Neural cell (in vitro differentiated cells): ENCODE measurements around the gene ZC3H12D. TPM values are rescaled to one million over a fixed set of nuclear protein-coding genes. Genes with fewer than 3 reads are reported as not detected.

Experiments
- H2AFZ ChIP-seq: fragments of 200-600, 300-800 bp; sonication (generic), shearing (Covaris generic); 2 replicates; pipeline ENCODE4 v1.6.0; 2014; ENCODE audit warnings: low read depth, mild to moderate bottlenecking, antibody characterized with exemption, low read length, moderate library complexity
- H3F3A ChIP-seq: fragments of 200-600 bp; shearing (Covaris generic); 2 replicates; pipeline ENCODE4 v1.6.1; 2016; ENCODE audit warnings: mild to moderate bottlenecking, moderate library complexity, mixed read lengths, antibody characterized with exemption, low read length; ENCODE audit not compliant: insufficient read depth, poor library complexity, severe bottlenecking
- H3K27ac ChIP-seq: fragments of 200-600, 300-800 bp; sonication (generic), shearing (Covaris generic); 2 replicates; pipeline ENCODE4 v1.5.1; 2014; ENCODE audit warnings: mild to moderate bottlenecking, low read length, moderate library complexity
- H3K27me3 ChIP-seq: fragments of 300-800, 200-600 bp; sonication (generic), shearing (Covaris generic); 2 replicates; pipeline ENCODE4 v1.6.0; 2014; ENCODE audit warnings: mild to moderate bottlenecking, low read depth, low read length, moderate library complexity; ENCODE audit not compliant: insufficient read depth
- H3K36me3 ChIP-seq: fragments of 300-800, 200-600 bp; sonication (generic), shearing (Covaris generic); 2 replicates; pipeline ENCODE4 v1.5.1; 2014; ENCODE audit warnings: mild to moderate bottlenecking, antibody characterized with exemption, low read length, moderate library complexity; ENCODE audit not compliant: insufficient read depth
- H3K4me2 ChIP-seq: fragments of 300-800, 200-600 bp; sonication (generic), shearing (Covaris generic); 2 replicates; pipeline ENCODE4 v1.6.0; 2014; ENCODE audit warnings: mild to moderate bottlenecking, low read length
- H3K4me3 ChIP-seq: fragments of 300-800, 200-600 bp; sonication (generic), shearing (Covaris generic); 2 replicates; pipeline ENCODE4 v1.5.1; 2014; ENCODE audit warnings: mild to moderate bottlenecking, low read length, moderate library complexity
- H3K79me2 ChIP-seq: fragments of 200-600 bp; shearing (Covaris generic); replicated peaks from 2 replicates; pipeline ENCODE4 v1.6.0; 2014; ENCODE audit warnings: mild to moderate bottlenecking, low read length, moderate library complexity; ENCODE audit not compliant: insufficient read depth
- H3K9ac ChIP-seq: fragments of 300-800, 200-600 bp; sonication (generic), shearing (Covaris generic); 2 replicates; pipeline ENCODE4 v1.6.1; 2016; ENCODE audit warnings: mild to moderate bottlenecking, low read length, mixed read lengths
- H3K9me2 ChIP-seq: fragments of 200-600 bp; shearing (Covaris generic); 2 replicates; pipeline ENCODE4 v1.6.1; 2016; ENCODE audit warnings: mild to moderate bottlenecking, low read length, mixed read lengths; ENCODE audit not compliant: insufficient read depth
- H3K9me3 ChIP-seq: fragments of 200-600, 300-800 bp; sonication (generic), shearing (Covaris generic); 2 replicates; pipeline ENCODE4 v1.6.1; 2016; ENCODE audit warnings: mild to moderate bottlenecking, mixed run types, low read length, moderate library complexity, mixed read lengths
- H4K20me1 ChIP-seq: fragments of 200-600 bp; shearing (Covaris generic); 2 replicates; pipeline ENCODE4 v1.6.1; 2016; ENCODE audit warnings: mild to moderate bottlenecking, mixed run types; ENCODE audit not compliant: insufficient read depth
- CTCF ChIP-seq: fragments of 450-650 bp; IDR thresholded peaks from 2 replicates; pipeline ENCODE4 v1.5.1; 2014; ENCODE audit warnings: antibody characterized with exemption, mild to moderate bottlenecking, moderate library complexity; ENCODE audit not compliant: poor library complexity, severe bottlenecking
- EP300 ChIP-seq: fragments of 450-650 bp; conservative IDR thresholded peaks from 2 replicates; pipeline ENCODE4 v1.6.1; 2014; ENCODE audit warnings: antibody characterized with exemption, mild to moderate bottlenecking, moderate library complexity; ENCODE audit not compliant: poor library complexity, severe bottlenecking
- EZH2 ChIP-seq: fragments of 200-600, 300-800 bp; shearing (Covaris generic), sonication (generic); IDR thresholded peaks from 2 replicates; pipeline ENCODE4 v1.6.1; 2014; ENCODE audit warnings: antibody characterized with exemption, low read length, borderline replicate concordance, mild to moderate bottlenecking; ENCODE audit not compliant: insufficient read depth, poor library complexity, severe bottlenecking
- MXI1 ChIP-seq: fragments of 450-650 bp; conservative IDR thresholded peaks from 2 replicates; pipeline ENCODE4 v1.6.1; 2014; ENCODE audit warnings: antibody characterized with exemption, mild to moderate bottlenecking; ENCODE audit not compliant: poor library complexity, severe bottlenecking
- POLR2AphosphoS5 ChIP-seq: IDR thresholded peaks from 2 replicates; pipeline ENCODE4 v1.6.1; 2012
- RAD21 ChIP-seq: fragments of 450-650 bp; conservative IDR thresholded peaks from 2 replicates; pipeline ENCODE4 v1.6.1; 2014; ENCODE audit warnings: antibody characterized with exemption, mild to moderate bottlenecking, moderate library complexity
- REST ChIP-seq: IDR thresholded peaks from 2 replicates; pipeline ENCODE4 v1.6.1; 2012; ENCODE audit warnings: borderline replicate concordance
- SMC3 ChIP-seq: fragments of 450-650 bp; conservative IDR thresholded peaks from 2 replicates; pipeline ENCODE4 v1.6.1; 2014; ENCODE audit warnings: antibody characterized with exemption, mild to moderate bottlenecking, moderate library complexity; ENCODE audit not compliant: poor library complexity
- TAF1 ChIP-seq: IDR thresholded peaks from 2 replicates; pipeline ENCODE4 v1.6.1; 2012; ENCODE audit warnings: low read depth
- polyA plus RNA-seq: library from polyadenylated mRNA; depleted of rRNA; stranded (reverse); fragments of >200 nt; gene quantifications from 2 replicates; pipeline ENCODE4 v1.2.3, GENCODE V29; 2014

Gene ZC3H12D
- polyA plus RNA-seq, 1 donor from 2014 or later: 1.0 TPM

GRCh38 chr6:149438855-149439254 lies 46.0 kb downstream of the ZC3H12D start:
- no peaks in the 10 kb centered on the region for H3K36me3 ChIP-seq
- TF ChIP-seq EZH2 (no peak), CTCF (no peak), SMC3 (no peak), RAD21 (no peak), TAF1 (no peak), REST (no peak), EP300 (no peak), MXI1 (no peak), POLR2AphosphoS5 (no peak)
- H2AFZ ChIP-seq: no peak overlapping the region
- no peaks in the 10 kb centered on the region for H3F3A ChIP-seq
- H3K79me2 ChIP-seq: no peaks in the 10 kb centered on the region
- H3K4me2 ChIP-seq: no peak overlapping the region
- H3K27me3 ChIP-seq: no peaks in the 10 kb centered on the region
- no peaks in the 10 kb centered on the region for H4K20me1 ChIP-seq
- no peak overlapping the region for H3K9ac ChIP-seq
- H3K4me3 ChIP-seq: no peak overlapping the region
- no peaks in the 10 kb centered on the region for H3K9me3 ChIP-seq
- H3K9me2 ChIP-seq: no peaks in the 10 kb centered on the region
- no peak overlapping the region for H3K27ac ChIP-seq

- Histone ChIP-seq H3K9me3 (no peaks in the 10 kb centered on the region), H3K36me3 (no peaks in the 10 kb centered on the region), H2AFZ (no peak overlapping the region), H3K4me3 (no peak overlapping the region), H3K27ac (no peak overlapping the region), H3K79me2 (no peaks in the 10 kb centered on the region), H4K20me1 (no peaks in the 10 kb centered on the region), H3K9ac (no peak overlapping the region), H3K9me2 (no peaks in the 10 kb centered on the region), H3K27me3 (no peaks in the 10 kb centered on the region), H3K4me2 (no peak overlapping the region), H3F3A (no peaks in the 10 kb centered on the region)
- TF ChIP-seq SMC3 (no peak), REST (no peak), CTCF (no peak), TAF1 (no peak), RAD21 (no peak), EZH2 (no peak), EP300 (no peak), POLR2AphosphoS5 (no peak)
Observed at GRCh38 chr6:149437212-149437611, 47.6 kb downstream of the ZC3H12D start.
